Fibroblast of skin of left biceps (primary cell): Measurements from ENCODE around the gene SUSD4.
"Not testable (repeated sequence)": the region's sequence is repeated elsewhere in the genome, so short reads cannot be mapped to it uniquely, and the experiment has no call there.

Source experiments
- DNase-seq, 2 experiments: peaks; one replicate each; pipeline ENCODE4 v3.0.0-alpha.2; 2013; ENCODE audit warnings: low read depth in 2 of 2

The SUSD4 gene

DNA sequence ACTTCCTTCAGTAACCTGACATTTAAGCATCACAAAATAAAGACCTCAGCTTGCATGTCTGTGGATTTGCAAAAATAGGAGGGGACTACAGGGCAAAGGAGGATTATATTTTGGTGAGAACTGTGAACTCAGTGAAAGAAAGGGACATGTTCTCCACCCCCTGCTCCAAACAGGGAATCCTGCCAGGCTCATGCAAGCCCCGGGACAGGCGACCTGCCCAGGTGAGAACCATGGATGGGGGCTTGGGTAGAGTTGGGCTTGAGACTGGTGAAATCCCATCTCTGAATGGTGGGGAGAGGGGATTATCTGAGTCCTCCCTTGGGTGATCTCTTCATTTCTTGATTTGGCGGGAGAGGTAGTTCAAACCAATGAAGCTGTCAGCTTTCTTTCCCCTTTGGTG is 110.1 kb downstream of the SUSD4 start:
- no peak for DNase-seq

GRCh38 chr1:223251387-223251786 is 112.6 kb downstream of the SUSD4 start:
- not testable (repeated sequence) for DNase-seq

GRCh38 chr1:223250632-223251015 is 113.4 kb downstream of the SUSD4 start:
- DNase-seq, result no peak

GRCh38 chr1:223249854-223250631 is 113.9 kb downstream of the SUSD4 start:
- no peak for DNase-seq

- no peak for DNase-seq
These were observed 115.2 kb downstream of the SUSD4 start for GRCh38 chr1:223248770-223249140.

- DNase-seq, result no peak
These were observed 115.8 kb downstream of the SUSD4 start for GRCh38 chr1:223248001-223248769.

DNA sequence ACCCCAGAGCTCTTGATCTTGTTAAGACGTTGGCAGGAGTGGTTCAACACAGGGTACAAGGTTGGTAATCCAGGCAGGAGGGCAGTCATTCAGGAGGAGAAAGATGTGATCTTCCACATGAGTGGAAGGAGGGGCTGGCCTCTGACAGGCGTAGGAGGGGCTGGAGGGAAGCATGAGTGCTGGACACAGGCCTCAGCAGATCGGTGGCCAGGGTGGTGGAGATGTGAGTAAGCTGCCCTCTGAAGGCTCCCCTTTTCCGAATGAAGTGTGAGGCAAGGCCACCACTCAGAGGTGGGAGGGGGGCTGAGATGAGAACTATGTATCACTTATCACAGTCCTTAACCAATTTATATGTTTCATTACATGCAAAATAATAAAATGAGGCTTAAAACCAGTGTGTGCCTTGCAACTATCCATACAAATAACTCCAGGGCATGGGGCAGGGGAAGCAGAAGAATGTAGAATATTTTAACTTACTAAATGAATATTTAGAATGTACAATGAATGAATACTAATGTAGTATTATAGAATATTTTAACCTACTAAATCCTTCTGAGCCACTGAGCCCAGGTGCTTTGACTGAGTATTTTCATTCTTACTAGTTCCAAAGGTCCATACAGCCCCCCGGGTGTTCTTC is 117.4 kb downstream of the SUSD4 start:
- DNase-seq, result no peak

DNA sequence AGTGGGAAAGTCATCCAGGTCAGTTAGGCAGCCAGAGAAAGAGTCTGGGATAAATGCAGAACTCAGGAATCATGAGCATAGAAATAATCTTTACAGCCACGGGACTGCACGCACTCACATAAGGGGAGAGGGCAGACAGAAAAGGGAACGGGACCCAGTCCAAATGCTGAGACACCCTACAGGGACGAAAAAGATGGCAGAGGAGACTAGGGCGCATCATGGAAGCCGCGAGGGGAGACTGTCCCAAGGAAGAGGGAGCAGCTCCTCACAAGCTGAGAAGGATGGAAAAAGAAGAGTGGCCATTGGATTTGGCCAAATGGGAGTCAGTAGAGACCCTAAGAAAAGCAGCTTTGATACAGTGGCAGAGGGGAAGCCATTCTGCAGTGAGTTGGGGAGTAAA is 118.0 kb downstream of the SUSD4 start:
- DNase-seq, result no peak

DNA sequence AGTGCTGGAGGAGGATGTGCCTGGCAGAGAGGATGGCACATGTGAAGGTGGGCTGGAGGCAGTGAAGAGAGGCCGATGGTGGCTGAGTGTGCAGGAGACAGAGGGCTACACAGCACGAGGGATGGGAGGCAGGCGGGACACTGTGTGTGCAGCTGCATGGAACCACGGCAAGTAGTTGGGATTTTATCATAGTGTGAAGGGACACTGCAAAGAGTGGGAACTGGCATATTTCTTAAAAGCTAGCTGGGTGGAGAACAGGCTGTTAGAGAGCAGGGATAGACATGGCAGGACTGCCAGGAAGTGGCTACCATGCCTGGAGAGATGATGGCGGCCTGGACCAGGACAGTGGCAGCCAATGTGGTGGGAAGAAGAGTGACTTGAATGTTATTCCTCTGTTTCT is 118.6 kb downstream of the SUSD4 start:
- no peak for DNase-seq

DNA sequence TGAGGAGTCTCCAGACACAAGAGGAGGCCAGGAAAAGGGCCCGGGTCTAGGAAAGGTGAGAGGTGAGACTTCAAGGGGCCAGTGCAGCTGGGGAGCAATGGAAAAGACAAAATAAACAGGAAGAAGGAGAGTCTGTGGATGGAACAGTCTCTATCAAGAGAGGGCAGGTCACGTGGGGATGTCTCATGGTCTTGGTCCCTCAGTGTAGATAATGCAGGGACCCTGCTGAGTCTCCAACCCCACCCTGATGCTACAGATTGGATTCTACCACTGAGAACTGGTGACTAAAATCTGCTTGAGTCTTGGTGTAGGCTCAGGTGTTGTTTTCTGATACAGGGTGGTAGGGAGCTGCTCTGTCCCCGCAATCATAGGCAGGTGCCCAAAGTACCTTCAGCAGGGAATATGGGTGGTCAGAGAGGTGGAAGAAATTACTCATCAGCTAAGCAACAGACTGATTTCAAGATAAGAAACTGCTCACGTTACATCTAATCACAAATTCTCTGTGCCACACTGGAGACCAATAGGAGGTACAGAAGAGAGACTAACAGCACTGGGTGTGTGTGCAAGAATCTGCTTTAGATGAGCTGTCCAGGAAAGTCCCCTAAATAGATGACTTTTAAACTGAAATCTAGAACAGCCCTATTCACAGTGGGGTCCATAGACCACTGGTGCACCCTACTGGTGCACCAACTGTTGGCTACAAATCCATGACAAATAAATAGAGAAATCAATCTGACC is 119.4 kb downstream of the SUSD4 start:
- DNase-seq, result no peak

GRCh38 chr1:223243441-223244050 is 120.4 kb downstream of the SUSD4 start:
- DNase-seq, result no peak

DNA sequence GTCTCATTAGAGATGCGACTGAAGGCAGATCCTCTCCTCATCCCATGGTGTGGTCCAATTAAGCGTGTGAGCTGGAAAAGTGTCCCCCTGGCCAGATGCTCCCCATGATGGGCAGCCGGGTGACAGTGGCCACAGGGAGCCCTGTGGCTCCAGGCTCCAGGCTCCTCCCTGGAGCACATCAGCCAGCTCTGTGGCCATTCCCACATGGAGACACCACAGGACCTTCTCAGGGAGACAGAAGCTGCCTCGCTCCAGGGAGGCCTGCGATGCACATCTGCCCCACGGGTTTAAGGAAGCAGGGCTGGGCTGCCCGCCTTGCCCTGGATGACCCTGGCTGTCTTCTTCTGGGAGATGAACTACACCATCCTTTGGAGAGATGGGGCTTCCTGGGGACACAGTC is 121.0 kb downstream of the SUSD4 start:
- no peak for DNase-seq

DNA sequence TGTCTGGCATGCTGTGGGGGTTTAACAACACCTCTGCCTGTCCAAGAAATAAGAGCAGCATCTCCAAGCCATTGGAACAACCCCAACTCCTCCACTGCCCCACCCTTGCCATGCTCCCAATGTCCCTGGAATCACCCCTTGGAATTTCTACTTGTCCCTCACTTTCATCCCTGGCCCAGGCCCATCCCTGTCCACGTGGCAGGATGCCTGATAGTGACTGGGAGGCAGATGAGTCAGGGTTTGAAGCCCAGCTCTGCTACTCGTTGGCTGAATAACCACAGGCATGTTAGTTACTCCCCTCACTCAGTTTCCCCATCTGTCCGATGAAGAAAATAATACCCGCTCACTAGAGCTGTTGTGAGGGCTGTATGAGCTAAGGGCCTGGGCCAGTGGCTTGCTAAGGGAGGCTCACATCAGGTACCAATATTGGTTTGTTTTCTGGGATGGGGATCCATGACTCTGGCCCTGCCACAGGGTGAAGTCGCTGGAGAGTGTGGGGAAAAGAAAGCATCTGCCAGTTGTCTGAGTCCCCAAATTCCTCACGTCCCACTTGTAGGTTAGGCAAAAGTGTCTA is 121.5 kb downstream of the SUSD4 start:
- peak in 1 of 2 experiments; percentile 4 for DNase-seq

DNA sequence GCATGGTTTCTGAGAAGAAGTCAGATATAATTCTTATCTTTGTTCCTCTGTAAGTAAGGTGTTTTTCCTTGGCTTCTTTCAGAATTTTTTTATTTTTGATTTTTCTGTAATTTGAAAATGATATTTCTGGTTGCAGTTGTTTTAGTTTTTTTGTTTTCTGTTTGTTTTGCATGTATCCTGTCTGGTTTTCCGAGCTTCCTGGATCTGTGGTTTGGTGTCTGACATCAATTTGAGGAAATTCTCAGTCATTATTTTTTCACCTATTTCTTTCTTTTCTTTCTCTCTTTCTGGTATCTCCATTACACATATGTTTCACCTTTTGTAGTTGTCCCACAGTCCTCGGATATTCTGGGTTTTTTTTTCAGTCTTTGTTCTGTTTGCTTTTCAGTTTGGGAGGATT is 123.9 kb downstream of the SUSD4 start:
- DNase-seq, result no peak

GRCh38 chr1:223235091-223235490 is 128.9 kb downstream of the SUSD4 start:
- DNase-seq, result no peak

DNA sequence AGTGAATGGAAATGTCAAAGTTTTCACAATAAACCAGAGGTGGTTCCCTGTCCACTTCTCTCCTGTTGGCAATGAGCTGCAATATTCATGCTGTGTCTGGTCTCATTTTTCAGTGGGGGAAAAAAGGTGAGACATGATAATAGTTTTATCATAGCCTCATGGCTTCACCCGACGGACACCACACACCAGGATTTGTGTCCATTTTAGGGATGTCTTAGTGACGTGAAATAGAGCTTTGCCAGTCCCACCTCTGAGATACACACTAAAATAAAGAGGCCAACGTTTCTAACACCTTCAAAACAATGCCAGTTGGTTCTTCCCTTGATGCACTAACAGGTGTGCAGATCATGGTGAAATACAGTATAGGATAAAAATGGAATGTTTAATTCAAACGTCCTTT is 129.4 kb downstream of the SUSD4 start:
- DNase-seq, result no peak

GRCh38 chr1:223234170-223234514 is 129.8 kb downstream of the SUSD4 start:
- no peak for DNase-seq

DNA sequence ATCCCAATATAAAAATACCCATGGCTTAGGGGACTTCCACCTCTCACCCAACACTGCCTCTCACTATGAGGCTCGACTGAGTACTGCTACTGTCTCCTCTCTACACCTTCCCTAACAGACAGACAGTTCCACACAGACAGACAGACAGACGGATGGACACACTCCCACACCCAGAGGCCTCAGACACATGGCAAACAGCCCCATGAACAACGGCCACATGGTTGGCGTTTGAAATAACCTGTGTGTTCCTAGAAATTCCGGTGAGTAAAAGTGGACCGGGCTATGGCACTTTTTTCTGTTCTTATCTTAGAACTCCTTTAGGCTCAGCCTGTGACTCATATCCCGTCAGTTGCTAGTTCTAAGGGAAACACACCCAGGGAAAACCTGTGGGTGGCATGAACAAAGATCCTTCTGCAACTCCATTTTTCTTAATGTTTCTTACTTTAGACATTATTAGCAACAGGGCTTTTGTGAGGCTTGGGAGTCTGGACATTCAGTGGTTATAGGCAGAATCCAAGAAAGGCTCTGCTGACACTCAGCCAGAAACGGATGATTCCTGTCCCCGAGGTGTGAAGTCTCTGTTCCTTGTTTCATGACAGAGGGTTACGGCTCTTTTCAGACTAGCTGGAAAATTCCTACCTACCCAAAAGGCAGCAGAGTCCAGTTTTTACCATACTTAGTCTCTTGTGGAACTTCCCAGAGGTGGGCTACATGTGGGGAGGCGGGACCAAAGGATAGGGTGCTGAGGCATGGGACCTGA is 130.4 kb downstream of the SUSD4 start:
- peak; percentile 17 to 23 for DNase-seq

DNA sequence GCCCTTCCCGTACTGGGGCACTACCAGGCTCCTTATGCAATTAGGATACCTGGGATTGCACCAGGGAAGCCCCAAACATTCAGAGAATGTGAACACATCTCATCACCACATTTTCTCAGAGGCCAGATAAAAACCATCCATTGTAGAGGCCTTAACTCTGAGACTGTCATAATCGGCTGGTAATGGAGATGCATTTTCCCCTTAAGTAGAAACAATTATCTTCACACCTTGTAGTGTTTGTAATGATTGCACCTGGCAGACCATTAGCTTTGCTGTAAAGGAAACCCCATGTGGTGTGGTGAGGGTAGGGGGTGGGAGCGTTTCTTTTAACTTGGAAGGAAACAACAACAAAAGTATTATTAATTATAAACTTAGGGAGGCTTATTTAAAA is 131.0 kb downstream of the SUSD4 start:
- no peak for DNase-seq

DNA sequence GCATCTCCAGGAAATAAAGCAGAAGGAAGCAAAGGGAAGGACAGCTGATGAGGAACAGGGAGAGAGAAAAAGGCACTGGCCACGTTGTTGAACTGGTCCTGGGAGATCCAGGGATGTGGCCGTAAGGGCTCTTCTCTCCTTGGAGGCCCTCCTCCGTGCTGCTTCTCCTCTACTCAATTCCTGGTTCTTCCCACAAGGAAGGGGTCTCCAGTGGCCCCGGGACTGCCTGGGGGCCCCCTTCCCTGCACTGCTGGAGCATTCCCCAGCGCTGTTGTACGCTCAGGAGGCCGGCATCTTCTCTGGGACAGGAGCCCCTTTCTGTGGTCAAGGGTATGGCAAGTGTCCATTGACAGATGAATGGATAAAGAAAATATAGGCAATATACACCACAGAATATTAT is 132.4 kb downstream of the SUSD4 start:
- no peak for DNase-seq
